Heart right ventricle (tissue), 16 donors: Measurements from ENCODE around the gene LIMK2. TPM values are rescaled to one million over a fixed set of nuclear protein-coding genes. Genes with fewer than 3 reads are reported as not detected.
A peak's percentile ranks its signal among the peaks of the same experiment; 100 is the strongest.

Experiments
- ATAC-seq, 8 donors: fragments of 200-7000 bp; cut with Tn5 transposase; one replicate each; pipeline ENCODE4 v1.9.1; 2020; ENCODE audit warnings: mild to moderate bottlenecking in 8 of 8, moderate library complexity in 8 of 8, moderate number of reproducible peaks in 1 of 8
- DNase-seq, 2 donors: peaks; one replicate each; pipeline ENCODE4 v3.0.0-alpha.2; 2020
- H3K27ac ChIP-seq, 10 donors: fragments of 200-600 bp; sonication (generic) in 2 of 10; one replicate each; pipeline versions ENCODE4 v1.5.0 to v1.8.0; 2020 to 2022; ENCODE audit warnings: mild to moderate bottlenecking in 3 of 10
- H3K27me3 ChIP-seq, 7 donors: fragments of 200-600 bp; one replicate each; pipeline ENCODE4 v1.8.0; 2021 to 2022; ENCODE audit warnings: mild to moderate bottlenecking in 2 of 7
- H3K36me3 ChIP-seq, 9 donors: fragments of 200-600 bp; sonication (generic) in 1 of 9; one replicate each; pipeline versions ENCODE4 v1.5.0 to v1.8.0; 2020 to 2022; ENCODE audit warnings: mild to moderate bottlenecking in 2 of 9
- H3K4me1 ChIP-seq, 9 donors: fragments of 200-600 bp; sonication (generic) in 1 of 9; one replicate each; pipeline versions ENCODE4 v1.5.0 to v1.8.0; 2020 to 2022; ENCODE audit warnings: mild to moderate bottlenecking in 4 of 9
- H3K4me3 ChIP-seq, 10 donors: fragments of 200-600 bp; sonication (generic) in 2 of 10; one replicate each; pipeline versions ENCODE4 v1.5.0 to v1.8.0; 2020 to 2022; ENCODE audit warnings: mild to moderate bottlenecking in 7 of 10, moderate library complexity in 2 of 10
- H3K9me3 ChIP-seq, 11 donors: fragments of 200-600 bp in 10 of 11; sonication (generic) in 2 of 11; one replicate each; pipeline versions ENCODE4 v1.5.0 to v1.8.0; 2013 to 2022; ENCODE audit warnings: mild to moderate bottlenecking in 2 of 11, control low read depth in 1 of 11, moderate library complexity in 1 of 11
- WGBS, 2 donors: extraction: QIAGEN DNeasy Blood & Tissue Kit; methylation state at CpG; one replicate each; pipeline ENCODE4 v1.1.7; 2013; ENCODE audit warnings: inconsistent platforms in 1 of 2; 5-methylcytosine and 5-hydroxymethylcytosine counted together
- intact Hi-C, 10 donors: fragments of 100-400 bp; cut with DNase I; formaldehyde crosslinking; loops; one replicate each; pipeline versions ENCODE4 v1.11.1 to v1.14.2; 2022
- polyA plus RNA-seq, 2 donors: library from polyadenylated mRNA; stranded (reverse); fragments of 200-250 nt; gene quantifications; one replicate each; pipeline ENCODE4 v1.2.3, GENCODE V29; 2013
- total RNA-seq, 10 donors: library from RNA; stranded (reverse); fragmentation: NEBNext Ultra II Directional in 3 of 10; extraction: Animal tissue kit (Norgen Biotek cat#: 25700) in 3 of 10; gene quantifications; one replicate each; pipeline versions ENCODE4 v1.2.1 to v1.2.4, GENCODE V29; 2021 to 2023
- TF ChIP-seq, protein P1 (sequence below), 9 donors: fragments of 200-600 bp; sonication (generic) in 2 of 9; IDR thresholded peaks; one replicate each; pipeline versions ENCODE4 v1.5.0 to v1.8.0; 2021 to 2022; ENCODE audit warnings: antibody characterized with exemption in 9 of 9, mild to moderate bottlenecking in 5 of 9, moderate library complexity in 1 of 9
- donor health status: Arrhythmogenic right ventricular cardiomyopathy.
- donor health status: ischemic (EF 13 %, LVEDD 7.1; RV severe dilation, severe dysfunction).
- donor health status: healthy with polysubstance abuse.
- donor health status: DM: no; HTN: yes; CAD: no.
- donor health status: DM: no; HTN: no; CAD: no.
- donor health status: ischemic (EF 25% LVEDD 6.9; RV normal size, moderate dysfunction).
- donor health status: ischemic (EF 25% LVEDD 5.7; RV mildly dilated, moderate dysfunction).
- donor health status: healthy.
- donor health status: DM: yes; HTN: yes; CAD: no.
- donor health status: Ischemic cardiomyopathy.
- donor health status: ischemic (EF 35%, LVEDD 5.7; RV mildly dilated, moderate dysfunction).
- donor health status: nonischemic (EF 11% LVEDD 7.7; RV severe dilation, severe dysfunction).
- donor health status: DM: yes; HTN: yes; CAD: no.
- donor health status: PGD.
- donor health status: ischemic (EF 29% LVEDD 5.4; RV normal size, mild dysfunction).
- donor health status: nonischemic (EF 23%, LVEDD 6.1; RV moderate dilation, normal function).

The LIMK2 gene
- total and polyA plus RNA-seq, 12 donors, result 6.0 to 18.8 (median 9.7) TPM

DNA sequence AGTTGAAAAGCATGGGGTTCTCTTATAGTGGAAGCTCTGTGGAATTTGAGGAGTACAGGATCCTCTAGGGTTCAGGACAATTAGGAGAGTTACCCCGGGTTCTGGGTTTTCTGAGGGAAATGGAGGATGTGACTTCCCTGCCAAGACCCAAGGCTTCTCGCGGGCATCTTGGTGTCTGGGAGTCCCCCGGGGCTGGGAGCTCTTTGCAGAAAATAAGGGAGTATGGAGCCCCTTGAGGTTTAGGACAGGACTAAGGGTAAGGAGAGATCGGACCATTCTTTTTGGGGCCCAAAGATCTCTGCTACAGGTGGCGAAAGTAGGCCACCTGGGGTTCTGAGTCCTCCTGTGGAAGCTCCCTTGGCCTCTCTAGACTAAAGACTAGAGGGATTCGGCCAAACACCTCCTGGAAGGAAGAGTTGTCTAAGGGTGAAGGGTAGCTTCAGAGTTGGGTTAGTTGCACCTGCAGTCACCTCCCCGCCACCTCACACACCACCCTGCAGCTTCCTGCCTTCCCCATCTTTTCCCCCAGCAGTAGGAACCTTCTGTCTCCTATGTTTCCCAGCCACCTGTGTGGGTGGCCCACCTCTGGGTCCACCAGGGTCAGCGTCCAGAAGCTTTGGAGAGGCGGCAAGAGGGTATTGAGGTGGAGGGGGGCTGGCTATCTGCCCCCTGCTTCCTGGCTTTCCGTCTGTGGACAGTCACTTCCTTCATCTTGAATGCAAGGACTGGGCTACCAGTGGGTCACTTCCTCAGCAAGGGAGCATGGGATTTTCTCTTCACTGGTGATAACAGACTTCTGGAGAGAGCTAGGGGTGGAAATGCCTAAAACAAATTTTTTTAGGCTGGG is 908 bp downstream of the LIMK2 start:
- peak in 1 of 2 donors; percentile 27 for DNase-seq
- 37 to 41% methylated on average over 11 of the region's 11 CpGs for WGBS, 2 donors
- H3K36me3 ChIP-seq, result peaks cover 0 to 12% (median 0%) of the 10 kb centered on the region in 9 donors
- peak in 2 of 8 donors; percentile 4 to 12 for ATAC-seq
- peaks cover 12 to 76% (median 47%) of the 10 kb centered on the region in 9 donors for H3K4me1 ChIP-seq
- no peaks in the 10 kb centered on the region for H3K27me3 ChIP-seq
- peak overlapping the region; percentile 70 to 95 (median 82) for H3K4me3 ChIP-seq
- intact Hi-C loops, result loop anchor here in 8 of 10 donors (2.0 to 10.0 kb wide), 9 partner anchors 18 to 118 kb away; partner anchors contain the start of genes RNF185 (in 2 of the 8), SELENOM (in 2 of the 8) and PIK3IP1 (in 1 of the 8)
- no peaks in the 10 kb centered on the region for H3K9me3 ChIP-seq
- H3K27ac ChIP-seq, result peak overlapping the region; percentile 76 to 98 (median 88)
- TF ChIP-seq, protein P1, sequence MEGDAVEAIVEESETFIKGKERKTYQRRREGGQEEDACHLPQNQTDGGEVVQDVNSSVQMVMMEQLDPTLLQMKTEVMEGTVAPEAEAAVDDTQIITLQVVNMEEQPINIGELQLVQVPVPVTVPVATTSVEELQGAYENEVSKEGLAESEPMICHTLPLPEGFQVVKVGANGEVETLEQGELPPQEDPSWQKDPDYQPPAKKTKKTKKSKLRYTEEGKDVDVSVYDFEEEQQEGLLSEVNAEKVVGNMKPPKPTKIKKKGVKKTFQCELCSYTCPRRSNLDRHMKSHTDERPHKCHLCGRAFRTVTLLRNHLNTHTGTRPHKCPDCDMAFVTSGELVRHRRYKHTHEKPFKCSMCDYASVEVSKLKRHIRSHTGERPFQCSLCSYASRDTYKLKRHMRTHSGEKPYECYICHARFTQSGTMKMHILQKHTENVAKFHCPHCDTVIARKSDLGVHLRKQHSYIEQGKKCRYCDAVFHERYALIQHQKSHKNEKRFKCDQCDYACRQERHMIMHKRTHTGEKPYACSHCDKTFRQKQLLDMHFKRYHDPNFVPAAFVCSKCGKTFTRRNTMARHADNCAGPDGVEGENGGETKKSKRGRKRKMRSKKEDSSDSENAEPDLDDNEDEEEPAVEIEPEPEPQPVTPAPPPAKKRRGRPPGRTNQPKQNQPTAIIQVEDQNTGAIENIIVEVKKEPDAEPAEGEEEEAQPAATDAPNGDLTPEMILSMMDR (IDR thresholded peaks at IDR 0.05), result no peak

DNA sequence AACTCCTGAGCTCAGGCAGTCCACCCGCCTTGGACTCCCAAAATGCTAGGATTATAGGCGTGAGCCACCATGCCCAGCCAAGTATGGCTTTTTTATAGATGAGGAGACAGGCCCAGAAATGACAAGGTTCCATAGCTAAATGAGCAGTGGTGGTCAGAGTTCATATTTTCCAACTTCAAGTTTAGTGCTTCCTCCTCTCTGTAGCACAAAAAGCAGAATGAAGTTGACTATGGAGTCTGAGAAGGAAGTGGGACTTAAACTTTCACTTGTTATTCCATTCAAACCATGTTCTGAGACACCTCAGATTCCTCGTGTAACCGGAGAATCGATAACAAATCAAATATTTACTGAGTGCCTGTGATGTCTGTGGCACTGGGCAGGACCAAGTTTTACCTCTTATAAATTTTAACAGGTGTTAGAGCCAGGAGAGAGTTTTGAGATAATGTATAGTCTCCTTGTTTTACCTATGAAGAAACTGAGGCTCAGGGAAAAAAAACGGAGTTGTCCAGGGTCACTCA is 3.0 kb downstream of the LIMK2 start:
- peak overlapping the region in 3 of 10 donors; percentile 75 to 98 (median 87) for H3K27ac ChIP-seq
- TF ChIP-seq, protein P1 (IDR thresholded peaks at IDR 0.05), result no peak
- DNase-seq, result no peak
- H3K36me3 ChIP-seq, result peaks cover 0 to 20% (median 0%) of the 10 kb centered on the region in 9 donors
- intact Hi-C loops, result loop anchor here in 4 of 10 donors (10.0 kb wide), 3 partner anchors 60 to 120 kb away; partner anchors contain the start of gene SELENOM (in 1 of the 4)
- no peak overlapping the region for H3K4me3 ChIP-seq
- no peaks in the 10 kb centered on the region for H3K9me3 ChIP-seq
- WGBS, 2 donors, result 94% methylated on average over 6 of the region's 6 CpGs
- no peak for ATAC-seq
- no peaks in the 10 kb centered on the region for H3K27me3 ChIP-seq
- H3K4me1 ChIP-seq, result peaks cover 12 to 93% (median 55%) of the 10 kb centered on the region in 9 donors

DNA sequence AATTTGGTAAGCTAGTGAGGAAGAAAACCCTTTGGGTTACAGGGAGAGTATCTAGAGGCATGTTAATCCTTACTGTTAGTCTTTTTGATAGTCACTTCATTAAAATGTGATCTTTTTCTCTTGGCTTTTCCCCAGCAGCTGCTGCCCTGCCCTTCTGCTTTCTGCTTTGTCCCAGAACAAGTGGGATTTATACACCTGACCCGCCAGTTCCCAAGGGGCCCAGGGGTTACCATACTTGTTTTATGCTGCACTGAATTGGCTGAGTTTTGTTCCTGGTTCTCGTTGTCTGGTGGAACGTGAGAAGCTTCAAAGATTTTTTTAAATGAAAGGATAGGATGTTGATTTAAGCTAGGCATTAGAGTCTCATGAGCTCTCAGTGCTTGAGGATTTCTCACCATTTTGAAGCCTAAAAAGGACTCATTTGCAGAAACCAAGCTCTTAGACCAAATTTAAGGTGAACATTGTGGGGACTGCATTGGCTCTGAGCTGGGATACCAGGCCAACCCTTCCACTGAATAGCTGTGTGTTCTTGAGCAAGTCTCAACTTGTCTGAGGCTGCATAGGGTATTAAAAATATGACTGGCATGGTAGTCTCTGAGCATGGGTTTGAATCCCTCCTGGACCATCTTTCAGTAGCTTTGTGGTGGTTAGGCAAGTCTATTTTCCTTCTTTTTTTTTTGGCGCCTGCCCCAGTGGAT is 6.6 kb downstream of the LIMK2 start:
- DNase-seq, result no peak
- Histone ChIP-seq H3K9me3 (no peaks in the 10 kb centered on the region), H3K27me3 (no peaks in the 10 kb centered on the region), H3K36me3 (peaks cover 0 to 20% (median 0%) of the 10 kb centered on the region in 9 donors), H3K4me1 (peaks cover 5 to 99% (median 42%) of the 10 kb centered on the region in 9 donors), H3K27ac (peak overlapping the region in 9 of 10 donors; percentile 26 to 98 (median 75)), H3K4me3 (no peak overlapping the region)
- 77 to 79% methylated on average over 4 of the region's 4 CpGs for WGBS, 2 donors
- no peak for ATAC-seq
- intact Hi-C loops, result loop anchor here in 4 of 10 donors (10.0 kb wide), 3 partner anchors 56 to 124 kb away; partner anchors contain the start of gene SELENOM (in 1 of the 4)
- TF ChIP-seq, protein P1 (IDR thresholded peaks at IDR 0.05), result no peak

DNA sequence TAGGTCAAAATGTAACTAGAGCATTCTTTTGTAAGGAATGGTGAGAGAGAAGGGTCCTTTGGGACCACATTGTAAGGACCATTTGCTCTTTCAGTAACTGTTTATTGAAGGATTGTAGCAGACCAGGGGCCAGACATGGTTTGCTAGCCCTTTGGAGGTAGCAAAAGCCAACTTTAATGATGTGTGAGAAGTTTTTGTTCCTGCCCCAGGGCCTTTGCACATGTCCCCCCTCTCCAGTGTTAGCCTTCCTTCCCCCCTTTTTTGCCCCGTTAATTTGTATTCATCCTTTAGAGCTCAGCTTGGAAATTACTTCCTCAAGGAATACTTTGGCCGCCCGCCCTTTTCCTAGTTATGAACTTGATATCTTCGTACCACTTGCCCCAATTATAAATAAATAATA is 9.0 kb downstream of the LIMK2 start:
- intact Hi-C loops, result loop anchor here in 2 of 10 donors (5.0 to 10.0 kb wide), 3 partner anchors 136 to 531 kb away; partner anchors contain the start of genes DEPDC5 (in 1 of the 2), PRR14L (in 1 of the 2) and SMTN (in 1 of the 2)
- 86 to 90% methylated on average over 4 of the region's 4 CpGs for WGBS, 2 donors
- Histone ChIP-seq H3K4me3 (no peak overlapping the region), H3K9me3 (no peaks in the 10 kb centered on the region), H3K4me1 (peaks cover 6 to 99% (median 38%) of the 10 kb centered on the region in 9 donors), H3K27me3 (no peaks in the 10 kb centered on the region), H3K36me3 (peaks cover 0 to 17% (median 0%) of the 10 kb centered on the region in 9 donors), H3K27ac (peak overlapping the region in 2 of 10 donors; percentile 27 to 88)
- DNase-seq (no peak), ATAC-seq (no peak)
- TF ChIP-seq, protein P1 (IDR thresholded peaks at IDR 0.05), result no peak
